Stimulated activated CD4-positive, alpha-beta T cell treated with anti-CD3 and anti-CD28 coated beads, Interleukin-2, amount 100 ng/mL, for 48 hours (primary cell): ENCODE measurements around the gene DRC3.

Source experiments
- DNase-seq, 2 donors: peaks; one replicate each; pipeline ENCODE4 v3.0.0-alpha.2; 2020

The DRC3 gene

DNA sequence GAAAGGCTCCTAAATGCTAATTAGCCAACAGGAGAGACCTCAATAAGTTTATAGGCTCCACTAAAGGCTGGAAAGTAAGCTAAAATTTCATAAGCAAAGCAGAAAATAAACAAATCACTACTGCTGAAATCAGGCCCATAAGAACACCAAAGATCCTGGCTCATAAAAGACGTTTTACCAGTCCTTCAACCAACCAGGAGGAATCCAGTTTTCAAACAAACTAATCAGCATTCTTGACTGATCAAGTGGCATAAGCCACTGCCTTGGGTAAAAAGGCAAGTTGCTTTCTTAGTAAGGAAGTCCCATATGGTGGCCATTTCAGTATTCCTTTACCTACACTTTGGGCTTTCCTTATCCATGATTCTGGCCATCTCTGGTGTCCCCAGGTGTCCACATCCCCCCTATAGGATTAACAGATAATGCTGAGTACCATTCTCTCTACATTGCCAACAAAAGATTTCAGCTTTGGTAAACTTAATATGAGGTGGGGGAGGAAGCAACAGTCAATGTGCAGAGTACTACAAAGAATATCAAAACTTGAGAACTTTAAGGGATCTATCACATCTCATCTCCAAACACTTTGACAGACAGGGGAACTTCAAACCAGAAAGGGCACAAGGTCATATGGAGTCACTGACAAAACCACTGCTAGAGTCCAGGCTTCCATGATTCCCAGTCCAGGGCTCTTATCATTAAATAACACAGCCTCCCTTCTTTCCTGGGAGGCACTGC is 1.8 kb upstream of the DRC3 start:
- no peak for DNase-seq

DNA sequence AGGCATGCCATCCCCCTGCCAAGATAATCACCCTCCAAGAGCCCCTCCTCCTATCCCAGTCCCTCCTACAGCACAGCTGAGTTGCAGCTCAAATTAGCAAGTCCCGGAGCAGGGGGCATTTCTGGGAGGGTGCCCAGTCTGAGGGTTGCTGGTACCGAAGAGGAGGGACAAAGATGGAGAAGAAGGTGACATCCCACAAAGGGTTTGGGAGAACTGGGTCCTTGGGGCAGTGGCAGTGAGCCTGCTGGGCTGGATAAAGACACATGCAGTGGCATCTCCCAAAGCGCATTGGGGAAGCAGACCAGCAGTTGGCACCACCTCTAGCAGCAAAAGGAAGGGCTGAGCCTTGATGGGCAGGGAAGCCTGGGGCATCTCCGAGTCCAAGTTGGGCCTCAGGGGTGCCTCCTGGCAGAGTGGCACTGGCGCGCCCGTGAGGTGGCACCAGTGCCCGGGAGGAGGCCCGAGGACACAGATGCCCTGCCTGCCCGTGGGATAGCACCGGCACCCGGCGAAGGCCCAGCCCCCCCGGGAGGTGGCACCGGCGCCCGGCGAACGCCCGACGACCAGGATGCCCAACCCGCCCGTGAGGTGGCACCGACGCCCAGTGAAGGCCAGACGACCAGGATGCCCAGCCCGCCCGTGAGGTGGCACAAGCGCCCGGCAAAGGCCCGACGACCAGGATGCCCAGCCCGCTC is 1.1 kb upstream of the DRC3 start:
- DNase-seq, result no peak

DNA sequence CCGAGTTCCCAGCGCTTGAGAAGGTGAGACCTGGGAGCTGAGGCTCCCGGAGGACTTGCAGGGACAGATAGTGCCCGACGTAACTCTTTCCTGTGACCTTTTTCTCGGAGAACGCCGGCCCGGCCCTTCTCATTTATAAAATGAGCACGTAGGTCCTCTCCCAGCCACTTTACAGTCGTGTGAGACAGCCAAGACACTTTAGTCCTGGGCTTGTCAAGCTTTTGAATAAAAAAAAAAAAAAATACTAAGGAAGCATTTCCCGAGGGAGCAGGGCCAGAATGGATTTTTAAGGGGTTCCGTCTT is 241 bp downstream of the DRC3 start:
- DNase-seq, result no peak

DNA sequence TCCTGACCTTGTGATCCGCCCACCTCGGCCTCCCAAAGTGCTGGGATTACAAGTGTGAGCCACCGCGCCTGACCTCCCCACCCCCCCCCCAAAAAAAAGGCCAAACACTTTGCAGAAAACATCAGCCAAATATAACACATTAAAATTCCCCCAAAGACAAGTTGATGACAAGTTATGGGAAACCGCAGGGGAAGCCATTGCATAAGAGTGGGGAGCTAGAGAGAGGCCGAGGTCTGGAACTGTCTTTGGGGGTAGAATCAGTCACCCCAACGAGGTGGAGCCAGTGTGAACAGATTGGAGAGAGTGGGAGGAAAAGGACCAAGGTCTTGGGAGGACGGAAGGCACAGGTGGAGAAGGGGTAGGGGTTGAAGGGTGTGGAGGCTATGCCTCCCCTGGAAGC is 2.8 kb downstream of the DRC3 start:
- no peak for DNase-seq

DNA sequence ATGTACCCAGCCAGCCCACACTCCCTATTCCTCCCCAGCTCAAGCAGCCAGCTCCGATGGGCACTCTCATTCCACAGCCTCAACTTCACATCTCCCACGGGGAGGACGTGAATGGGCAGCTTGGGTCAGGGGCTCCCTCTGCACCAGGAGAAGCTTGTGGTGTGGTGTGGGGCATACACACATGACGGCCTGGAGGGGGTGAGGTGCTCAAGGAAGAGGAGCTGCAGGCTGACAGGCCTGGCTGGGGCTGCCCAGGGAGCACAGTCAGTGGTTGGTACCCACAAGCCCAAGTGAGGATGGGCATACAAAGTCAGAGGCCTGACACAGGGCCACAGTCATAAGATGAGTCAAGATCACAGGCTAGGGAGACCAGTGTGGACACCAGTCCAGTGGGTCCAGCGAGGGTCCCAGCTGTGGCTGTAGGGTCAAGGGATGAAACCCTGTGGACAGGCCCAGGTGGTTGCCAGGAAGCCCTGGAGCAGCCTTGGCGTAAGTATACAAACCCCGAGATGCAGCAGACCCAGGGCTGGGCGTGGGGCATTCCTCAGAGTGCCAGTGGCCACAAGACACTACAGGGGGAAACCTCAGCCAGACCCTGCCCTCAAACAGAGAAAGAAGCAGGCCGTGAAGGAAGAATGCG is 4.4 kb downstream of the DRC3 start:
- no peak for DNase-seq

DNA sequence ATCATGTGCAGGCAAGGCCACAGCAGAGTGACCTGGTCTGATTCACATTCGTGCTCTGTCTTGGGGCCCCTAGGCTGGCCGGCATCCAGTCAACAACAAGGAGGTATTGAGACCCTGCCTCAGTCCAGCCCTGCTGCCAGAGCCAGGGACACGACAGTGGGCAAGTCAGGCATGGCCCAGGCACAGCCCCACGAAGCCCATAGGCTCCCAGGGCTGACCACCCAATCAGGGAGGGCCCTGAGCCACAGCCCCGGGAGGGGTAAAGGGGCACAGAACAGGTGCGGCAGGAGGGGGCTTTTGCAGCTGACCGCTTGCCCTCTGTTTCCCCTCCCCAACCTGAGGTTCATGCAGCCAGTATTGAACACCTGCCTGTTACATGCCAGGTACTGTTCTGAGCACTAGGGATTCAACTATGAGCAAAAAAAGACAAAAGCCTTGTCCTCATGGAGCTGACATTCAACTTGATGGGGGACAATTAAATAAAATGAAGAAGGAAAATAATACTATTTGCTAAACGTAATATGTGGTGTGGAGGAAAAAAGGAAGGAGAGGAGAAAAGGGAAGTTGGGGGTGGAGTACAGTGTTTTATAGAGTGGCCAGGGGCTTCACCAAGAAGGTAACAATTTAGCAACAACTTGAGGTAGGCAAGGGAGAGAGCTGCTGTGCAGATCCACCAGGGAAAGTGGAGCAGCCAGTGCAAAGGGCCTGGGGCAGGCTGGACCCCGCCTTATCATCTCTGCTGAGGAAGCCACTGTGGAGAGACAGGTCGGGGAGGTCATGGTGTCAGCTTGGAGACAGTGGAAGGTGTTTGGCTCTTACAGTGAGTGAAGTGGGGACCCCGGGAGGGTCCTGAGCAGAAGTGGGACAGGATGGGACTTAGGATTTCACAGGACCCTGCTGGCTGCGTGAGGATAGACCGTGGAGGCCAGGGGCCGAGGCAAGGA is 6.1 kb downstream of the DRC3 start:
- DNase-seq, result no peak

DNA sequence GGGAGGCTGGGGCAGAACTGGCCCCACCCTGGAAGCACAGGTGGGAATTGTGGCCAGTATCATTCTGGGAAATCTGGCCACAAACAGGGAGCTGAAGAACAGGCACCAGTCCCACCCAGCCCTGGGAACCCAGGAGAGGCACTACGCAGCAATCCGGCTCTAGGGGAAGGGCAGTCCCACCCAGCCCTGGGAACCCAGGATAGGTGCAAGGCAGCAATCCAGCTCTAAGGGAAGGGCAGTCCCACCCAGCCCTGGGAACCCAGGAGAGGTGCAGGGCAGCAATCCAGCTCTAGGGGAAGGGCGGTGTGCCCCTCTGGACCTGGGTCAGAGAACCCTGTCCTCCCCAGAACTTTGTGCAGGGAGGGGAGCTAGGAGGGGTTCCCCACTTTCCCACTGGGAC is 7.1 kb downstream of the DRC3 start:
- no peak for DNase-seq

DNA sequence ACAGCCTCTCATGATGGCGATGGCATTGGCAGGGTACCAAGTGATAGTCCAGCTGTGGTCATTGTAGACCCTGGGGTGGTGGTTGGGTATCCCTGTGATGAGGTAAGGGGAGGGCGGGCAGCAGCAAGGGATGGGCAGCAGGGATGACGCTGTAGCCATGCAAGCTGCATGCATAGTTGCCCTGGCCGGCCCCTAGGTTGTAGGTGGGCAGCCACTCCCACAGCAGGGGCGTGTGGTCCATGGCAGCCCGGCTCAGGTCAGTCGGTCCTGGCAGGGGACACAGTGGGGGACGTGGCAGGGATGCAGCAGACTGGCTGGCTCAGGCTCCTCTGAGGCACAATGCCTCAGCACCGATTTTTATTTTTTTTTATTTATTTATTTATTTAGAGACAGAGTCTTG is 8.7 kb downstream of the DRC3 start:
- DNase-seq, result no peak

DNA sequence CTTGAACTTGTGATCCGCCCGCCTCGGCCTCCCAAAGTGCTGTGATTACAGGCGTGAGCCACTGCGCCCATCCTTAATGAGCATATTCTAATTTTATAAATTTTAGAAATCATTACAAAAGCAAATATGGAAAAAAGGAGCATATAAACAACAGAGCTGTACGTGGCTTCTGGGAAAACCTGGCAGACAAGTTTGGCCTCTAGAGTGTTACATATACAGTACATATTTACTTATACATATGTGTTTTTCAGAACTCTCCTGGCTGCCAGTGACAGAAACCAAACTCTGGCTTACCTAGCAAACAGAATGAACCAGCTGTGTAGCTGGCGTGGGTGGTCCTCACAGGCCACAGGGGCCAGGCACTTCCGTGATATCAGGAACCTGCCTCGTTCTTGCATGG is 10.1 kb downstream of the DRC3 start:
- DNase-seq, result no peak

DNA sequence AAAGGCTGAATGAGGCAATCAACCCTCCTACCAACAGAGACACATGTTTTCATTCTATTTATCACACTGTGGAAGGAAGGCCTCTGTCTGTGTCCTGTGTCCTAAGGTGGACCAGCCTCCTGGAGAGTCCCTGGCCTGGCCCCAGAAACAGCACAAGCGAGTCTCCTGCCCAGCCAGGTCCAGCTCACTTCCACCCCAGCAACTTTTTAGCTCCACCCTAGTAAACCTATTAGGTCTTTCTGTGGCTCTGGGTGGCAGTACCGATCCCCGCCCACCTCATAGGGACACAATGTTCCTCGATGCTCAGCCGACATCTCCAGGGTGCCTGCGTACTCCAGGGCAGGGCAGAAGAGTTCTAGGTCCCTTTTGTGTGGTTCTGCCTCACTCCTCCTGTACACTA is 10.7 kb downstream of the DRC3 start:
- DNase-seq, result no peak

DNA sequence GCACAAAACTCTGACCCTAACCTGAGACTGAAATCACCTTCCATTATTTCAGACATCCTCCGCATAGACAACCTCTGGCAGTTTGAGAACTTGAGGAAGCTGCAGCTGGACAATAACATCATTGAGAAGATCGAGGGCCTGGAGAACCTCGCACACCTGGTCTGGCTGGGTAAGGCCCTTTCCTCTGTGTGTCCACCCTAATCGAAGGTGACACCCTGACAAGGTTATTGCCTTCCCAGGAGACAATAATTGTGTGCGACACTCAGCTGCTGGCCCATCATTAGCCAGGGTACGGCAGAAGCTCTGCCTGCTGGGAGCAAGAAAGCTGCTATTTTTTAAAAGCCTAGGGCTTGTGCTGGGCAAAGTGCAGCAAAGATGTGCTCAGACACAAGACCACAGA is 11.1 kb downstream of the DRC3 start:
- DNase-seq, result no peak

DNA sequence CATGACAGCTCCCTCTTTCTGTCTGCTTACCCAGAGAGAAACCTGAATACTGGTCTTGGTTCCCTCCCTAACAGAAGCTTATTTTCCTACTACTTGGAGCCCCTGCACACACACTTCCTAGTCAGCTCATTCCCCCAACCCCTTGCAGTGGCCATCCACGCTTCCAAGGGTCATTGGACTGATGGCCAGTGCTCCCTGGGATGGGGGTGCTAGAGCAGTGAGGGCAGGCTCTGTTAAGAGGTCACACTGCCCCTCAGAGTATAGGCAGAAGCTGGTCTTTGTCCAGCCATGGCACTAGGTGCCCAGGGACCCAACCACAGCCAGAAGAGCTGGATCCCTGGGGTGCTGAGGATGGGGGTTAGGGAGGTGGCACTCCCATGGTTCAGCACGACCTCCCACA is 12.5 kb downstream of the DRC3 start:
- DNase-seq, result no peak

DNA sequence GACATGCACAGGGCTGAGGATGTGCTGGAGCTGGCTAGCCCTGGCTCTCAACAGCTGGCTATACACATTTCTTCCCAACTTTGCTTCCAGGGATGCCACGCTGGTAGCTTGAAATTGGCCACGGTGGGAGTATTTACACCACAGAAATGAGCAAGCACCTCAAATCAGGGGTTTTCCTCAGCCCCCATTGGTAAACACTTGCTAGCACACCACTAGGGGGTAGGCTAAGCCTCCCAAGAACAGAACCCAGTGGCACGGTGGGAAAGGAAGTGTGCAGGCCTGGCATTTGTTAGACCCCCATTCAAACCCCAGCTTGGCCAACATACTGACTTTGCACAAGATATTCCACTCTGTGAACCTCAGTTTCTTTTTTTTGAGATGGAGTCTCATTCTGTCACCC is 12.9 kb downstream of the DRC3 start:
- no peak for DNase-seq

DNA sequence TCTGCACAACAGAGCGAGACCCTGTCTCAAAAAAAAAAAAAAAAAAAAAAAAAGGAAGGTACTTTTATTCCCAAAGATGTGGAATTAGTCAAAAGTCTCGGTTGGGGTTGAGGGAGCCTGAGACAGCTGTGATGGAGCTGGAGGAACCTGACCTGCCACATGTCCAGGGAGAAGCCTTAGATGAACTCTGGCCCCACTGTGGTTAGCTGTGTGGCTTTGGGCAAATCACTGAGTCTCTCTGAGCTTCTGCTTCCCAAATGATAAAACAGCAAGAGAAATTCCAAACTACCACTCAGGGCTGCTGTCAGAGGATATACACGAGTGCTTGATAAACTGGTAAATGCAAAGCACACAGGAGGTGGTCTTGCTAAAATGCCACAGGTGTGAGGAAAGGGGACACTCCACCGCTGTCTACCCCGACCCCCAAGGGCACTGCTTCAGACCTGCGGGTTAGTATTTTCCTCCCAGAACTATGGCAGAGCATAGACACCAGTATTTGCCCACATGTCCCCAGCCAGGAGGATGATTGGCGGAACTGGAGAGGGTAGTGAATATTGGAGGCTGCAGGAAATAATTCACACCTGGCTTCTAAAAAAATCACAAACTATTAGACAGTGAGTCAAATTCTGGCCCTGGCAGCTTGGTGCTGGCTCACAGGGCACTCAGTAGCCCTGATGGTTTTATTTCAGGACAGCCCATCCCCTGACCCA is 14.7 kb downstream of the DRC3 start:
- DNase-seq, result no peak

DNA sequence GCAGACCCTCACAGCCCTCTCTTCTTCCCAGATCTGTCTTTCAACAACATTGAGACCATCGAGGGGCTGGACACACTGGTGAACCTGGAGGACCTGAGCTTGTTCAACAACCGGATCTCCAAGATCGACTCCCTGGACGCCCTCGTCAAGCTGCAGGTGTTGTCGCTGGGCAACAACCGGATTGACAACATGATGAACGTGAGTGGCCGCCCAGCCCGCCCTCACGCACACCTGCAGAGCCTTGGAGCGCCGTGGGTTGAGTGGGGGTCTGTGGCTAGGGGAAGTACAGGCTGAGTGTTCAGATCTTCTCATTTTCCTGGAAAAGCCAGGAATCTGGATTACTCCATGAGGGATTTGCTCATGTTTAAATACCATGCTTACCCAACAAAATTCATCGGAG is 15.2 kb downstream of the DRC3 start:
- DNase-seq, result no peak

DNA sequence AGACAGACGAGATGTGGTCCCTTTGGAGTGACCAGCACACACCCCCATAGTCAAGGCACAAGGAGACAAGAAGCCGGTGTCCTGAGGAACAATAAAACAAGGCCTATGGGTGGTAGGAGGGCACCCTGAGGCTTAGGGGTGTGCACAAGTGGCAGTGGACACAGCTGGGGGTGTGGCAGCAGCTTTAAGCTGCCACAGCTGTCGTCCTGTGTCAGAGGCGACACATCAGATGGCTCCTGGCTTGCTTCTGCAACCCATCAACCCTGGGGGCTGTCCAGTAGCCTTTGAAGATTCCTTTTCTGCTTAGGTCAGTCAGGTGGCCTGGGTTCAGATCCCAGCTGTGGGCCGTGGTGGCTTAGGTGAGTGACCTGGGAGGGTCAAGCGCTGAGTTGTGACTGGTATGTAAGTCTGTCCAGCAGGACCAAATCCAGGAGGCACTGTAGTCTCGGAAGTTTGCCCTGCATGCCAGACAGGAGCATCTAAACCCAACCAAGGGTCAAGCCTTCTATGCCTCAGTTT is 15.8 kb downstream of the DRC3 start:
- no peak for DNase-seq

DNA sequence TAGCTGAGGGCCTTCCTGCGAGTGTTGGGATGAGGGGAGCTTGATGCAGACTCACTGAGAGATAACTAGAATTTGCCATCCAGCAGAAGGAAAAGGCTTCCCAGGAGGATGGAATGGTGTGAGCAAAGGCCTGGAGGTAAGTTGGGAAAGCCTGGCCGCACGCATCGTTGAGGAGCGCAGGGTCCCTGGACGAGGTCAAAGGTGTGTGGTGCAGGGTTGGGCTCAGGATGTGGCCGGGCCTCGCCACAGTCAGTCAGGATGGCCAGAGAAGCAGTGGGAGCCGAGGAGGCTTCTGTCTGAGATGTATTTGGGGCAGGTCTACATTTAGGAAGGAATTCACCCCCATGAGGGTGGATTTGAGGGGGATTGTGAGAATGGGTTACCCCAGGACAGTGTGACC is 16.4 kb downstream of the DRC3 start:
- DNase-seq, result no peak

DNA sequence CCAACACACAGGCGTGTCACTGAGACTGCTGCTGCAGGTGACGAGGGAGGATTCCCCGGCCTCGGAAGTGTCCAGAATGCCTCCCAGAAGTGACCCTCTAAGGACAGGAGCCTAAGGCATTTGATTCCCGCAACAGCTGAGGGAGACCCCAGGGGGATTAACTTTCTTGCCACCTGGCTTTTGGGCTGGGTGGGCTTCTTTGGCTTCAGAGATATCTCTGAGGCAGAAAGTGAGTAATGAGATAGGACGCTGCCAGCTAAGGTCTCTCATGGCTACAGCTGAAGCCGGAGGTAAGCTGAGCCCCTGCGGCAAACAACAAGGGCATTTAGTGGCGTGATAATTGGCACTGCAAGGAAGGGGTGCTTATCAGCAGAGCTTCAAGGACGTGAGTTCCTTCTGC is 17.0 kb downstream of the DRC3 start:
- DNase-seq, result no peak

DNA sequence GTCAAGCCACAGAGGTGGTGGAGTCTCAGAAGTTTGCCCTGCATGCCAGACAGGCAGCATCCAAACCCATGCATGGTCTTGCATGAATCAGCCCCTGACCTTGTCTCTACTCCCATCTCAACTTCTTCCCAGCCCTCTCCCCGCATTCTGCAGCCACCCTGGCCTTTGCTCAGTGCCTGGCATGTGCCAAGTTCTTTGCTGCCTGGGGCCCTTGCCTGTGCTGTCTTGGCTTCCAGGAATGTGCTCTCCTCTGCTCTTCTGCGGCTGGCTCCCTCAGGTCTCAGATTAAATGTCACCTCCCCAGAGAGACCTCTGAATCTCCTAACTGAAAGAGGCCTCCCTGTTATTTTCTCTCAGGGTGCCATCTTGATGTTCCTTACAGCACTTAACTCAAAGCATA is 17.6 kb downstream of the DRC3 start:
- no peak for DNase-seq

DNA sequence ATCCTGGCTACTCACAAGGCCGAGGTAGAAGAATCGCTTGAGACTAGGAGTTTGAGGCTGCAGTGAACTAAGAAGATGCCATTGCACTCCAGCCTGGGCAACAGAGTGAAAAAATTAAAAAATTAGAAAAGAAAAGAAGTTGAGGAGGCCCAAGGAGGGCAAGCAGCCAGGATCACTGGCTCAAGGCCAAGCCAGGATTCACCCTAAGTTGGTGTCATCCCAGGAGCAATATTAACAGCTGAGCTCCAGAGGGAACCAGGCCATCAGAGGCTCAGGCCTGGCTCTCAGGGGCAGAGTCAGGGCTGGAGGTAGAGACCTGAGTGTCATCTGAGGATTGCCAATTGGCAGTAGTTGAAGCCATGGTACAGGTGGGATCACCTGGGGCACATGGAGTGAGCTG is 20.7 kb downstream of the DRC3 start:
- no peak for DNase-seq

DNA sequence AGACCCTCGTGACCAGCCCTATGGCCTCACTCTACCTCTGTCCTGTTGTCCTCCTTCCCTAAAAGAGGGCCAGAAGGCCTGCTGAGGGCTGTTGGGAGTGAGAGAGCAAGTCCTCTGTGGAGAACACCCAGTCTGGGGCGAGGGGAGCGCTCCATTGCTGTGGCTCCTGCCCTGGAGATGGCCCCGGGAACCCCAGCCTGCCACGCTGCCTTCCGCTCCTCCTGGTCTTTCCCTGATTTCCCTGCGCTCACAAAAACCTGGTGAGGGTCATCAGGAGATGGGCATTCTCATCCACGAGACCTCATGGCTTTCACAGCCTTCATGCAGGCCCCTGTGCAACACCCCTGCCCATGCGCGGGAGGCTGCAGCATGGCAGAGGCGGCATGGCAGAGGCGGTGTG is 21.2 kb downstream of the DRC3 start:
- no peak for DNase-seq

DNA sequence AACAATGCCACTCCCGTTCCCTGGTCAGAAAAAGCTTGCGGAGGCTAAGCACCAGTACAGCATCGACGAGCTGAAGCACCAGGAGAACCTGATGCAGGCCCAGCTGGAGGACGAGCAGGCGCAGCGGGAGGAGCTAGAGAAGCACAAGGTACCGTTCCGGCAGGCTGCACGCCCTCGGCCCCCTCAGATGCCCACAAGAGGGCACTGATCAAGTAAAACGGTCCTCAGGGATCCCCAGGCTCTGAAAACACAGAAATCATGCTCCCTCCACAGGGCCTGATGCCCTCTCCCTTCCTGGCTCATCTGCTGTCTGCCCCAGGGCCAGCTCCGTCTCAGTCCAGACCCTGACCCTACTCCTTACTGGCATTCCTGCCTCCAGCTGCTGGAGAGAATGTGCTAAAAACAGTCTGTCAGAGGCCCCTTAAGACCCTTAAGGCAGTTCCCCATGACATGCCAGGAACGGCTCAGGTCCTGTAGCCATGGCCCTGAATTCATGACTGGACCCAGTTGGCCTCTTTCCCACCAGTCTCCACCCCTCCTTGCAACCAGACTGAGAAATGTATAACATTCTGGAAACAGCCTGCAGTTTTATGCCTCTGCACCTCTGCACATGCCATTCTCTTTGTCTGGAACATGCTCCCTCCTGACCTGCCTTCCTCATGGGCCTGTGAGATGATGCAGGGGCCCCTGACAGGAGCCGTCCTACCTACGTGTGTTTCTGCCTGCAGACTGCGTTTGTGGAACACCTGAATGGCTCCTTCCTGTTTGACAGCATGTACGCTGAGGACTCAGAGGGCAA is 21.8 kb downstream of the DRC3 start:
- no peak for DNase-seq
